ENCODE data around the gene XAGE3.
A peak's percentile ranks its signal among the peaks of the same experiment; 100 is the strongest.
"Not testable (repeated sequence)": the region's sequence is repeated elsewhere in the genome, so short reads cannot be mapped to it uniquely, and the experiment has no call there.

The XAGE3 gene

GRCh38 chrX:52874661-52875060, 6.8 kb upstream of the XAGE3 start:
- H3K27me3 Mint-ChIP-seq = peaks cover 8% of the 10 kb centered on the region
- H3K4me3 Mint-ChIP-seq = no peak overlapping the region
- H3K36me3 Mint-ChIP-seq = no peaks in the 10 kb centered on the region
- no peak overlapping the region for H3K27ac Mint-ChIP-seq
- no peaks in the 10 kb centered on the region for H3K4me1 Mint-ChIP-seq
- ATAC-seq (ENCODE audit: low read depth) (no peak), DNase-seq (ENCODE audit: low spot score in 2 of 2) (no peak)
- no peaks in the 10 kb centered on the region for H3K9me3 Mint-ChIP-seq

- H3K36me3 Mint-ChIP-seq; DNase-seq (ENCODE audit: low spot score in 2 of 2); H3K27ac Mint-ChIP-seq; H3K27me3 Mint-ChIP-seq; ATAC-seq (ENCODE audit: low read depth); H3K4me3 Mint-ChIP-seq; H3K4me1 Mint-ChIP-seq; H3K9me3 Mint-ChIP-seq: not testable (repeated sequence)
Observed at GRCh38 chrX:52873825-52874224, 5.9 kb upstream of the XAGE3 start.

- H3K9me3 Mint-ChIP-seq = no peaks in the 10 kb centered on the region
- no peak overlapping the region for H3K4me3 Mint-ChIP-seq
- H3K4me1 Mint-ChIP-seq = no peaks in the 10 kb centered on the region
- ATAC-seq (ENCODE audit: low read depth) (no peak), DNase-seq (ENCODE audit: low spot score in 2 of 2) (no peak)
- no peaks in the 10 kb centered on the region for H3K36me3 Mint-ChIP-seq
- H3K27me3 Mint-ChIP-seq = peaks cover 5% of the 10 kb centered on the region
- no peak overlapping the region for H3K27ac Mint-ChIP-seq
Observed at GRCh38 chrX:52870046-52870445, 2.2 kb upstream of the XAGE3 start.

DNA sequence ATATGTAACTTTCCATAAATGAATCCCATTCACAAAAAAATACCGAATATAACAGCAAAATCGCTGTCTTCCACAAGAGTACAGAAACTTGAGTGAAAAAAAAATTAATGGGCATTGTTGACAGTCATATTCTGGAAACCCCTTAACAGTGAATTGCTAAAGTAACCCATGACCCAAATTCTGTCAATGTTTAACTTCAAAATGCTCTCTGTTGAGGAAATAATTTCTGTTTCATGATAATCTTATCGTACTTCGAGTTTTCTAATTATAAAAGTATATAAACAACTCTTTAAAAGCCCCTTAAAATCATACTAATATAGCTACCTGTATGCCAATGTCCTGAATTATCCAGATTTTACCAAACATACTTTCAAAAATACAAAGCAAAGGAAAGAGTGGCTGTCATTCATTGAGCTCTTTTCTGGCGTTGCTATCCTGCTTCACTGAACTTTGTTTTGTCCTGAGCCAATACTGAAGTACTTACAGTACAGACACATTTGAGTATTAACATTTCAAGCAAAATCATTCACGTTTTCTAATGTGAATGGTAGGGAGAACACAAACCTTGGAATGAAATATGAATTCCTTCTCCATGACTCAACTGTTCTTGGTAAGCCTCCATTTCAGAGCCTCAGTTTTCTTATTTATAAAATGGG, 2.4 kb downstream of the XAGE3 start:
- Mint-ChIP-seq H3K9me3 (no peaks in the 10 kb centered on the region), H3K4me1 (no peaks in the 10 kb centered on the region), H3K27ac (no peak overlapping the region), H3K27me3 (peaks cover 3% of the 10 kb centered on the region), H3K4me3 (no peak overlapping the region), H3K36me3 (no peaks in the 10 kb centered on the region)
- no peak for DNase-seq (ENCODE audit: low spot score in 2 of 2)
- ATAC-seq (ENCODE audit: low read depth) = no peak

GRCh38 chrX:52856991-52857525, 10.8 kb downstream of the XAGE3 start:
- not testable (repeated sequence) for H3K36me3 Mint-ChIP-seq; H3K27ac Mint-ChIP-seq; H3K4me3 Mint-ChIP-seq; H3K27me3 Mint-ChIP-seq; H3K4me1 Mint-ChIP-seq; DNase-seq (ENCODE audit: low spot score in 2 of 2); ATAC-seq (ENCODE audit: low read depth); H3K9me3 Mint-ChIP-seq

- DNase-seq (ENCODE audit: low spot score in 2 of 2) (no peak), ATAC-seq (ENCODE audit: low read depth) (no peak)
- peaks cover 9% of the 10 kb centered on the region for H3K27me3 Mint-ChIP-seq
- H3K4me3 Mint-ChIP-seq = no peak overlapping the region
- H3K27ac Mint-ChIP-seq = no peak overlapping the region
- H3K9me3 Mint-ChIP-seq = no peaks in the 10 kb centered on the region
- H3K36me3 Mint-ChIP-seq = no peaks in the 10 kb centered on the region
- H3K4me1 Mint-ChIP-seq = peaks cover 7% of the 10 kb centered on the region
Observed at GRCh38 chrX:52852110-52852860, 15.6 kb downstream of the XAGE3 start.

GRCh38 chrX:52843619-52844018, 24.3 kb downstream of the XAGE3 start:
- not testable (repeated sequence) for DNase-seq (ENCODE audit: low spot score in 2 of 2); H3K4me3 Mint-ChIP-seq; H3K4me1 Mint-ChIP-seq; H3K36me3 Mint-ChIP-seq; H3K27me3 Mint-ChIP-seq; H3K9me3 Mint-ChIP-seq; H3K27ac Mint-ChIP-seq; ATAC-seq (ENCODE audit: low read depth)

DNA sequence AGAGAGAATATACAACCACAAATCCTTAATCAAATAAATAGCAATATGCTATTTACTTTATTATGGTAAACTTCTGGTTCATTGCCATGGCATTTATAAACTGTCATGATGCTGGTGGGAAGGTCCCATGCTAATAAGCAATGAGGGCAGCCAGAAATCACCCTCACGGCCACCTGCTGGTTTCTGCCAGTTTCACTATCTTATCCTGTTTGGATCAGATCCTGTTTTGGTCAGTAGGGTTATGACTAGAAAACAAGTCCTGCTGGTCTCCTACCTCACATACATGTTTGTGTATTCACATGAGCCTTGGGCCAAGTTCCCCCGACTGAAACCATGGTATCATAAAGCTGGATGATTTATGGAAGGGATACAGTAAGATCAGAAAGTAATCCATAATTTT, 28.7 kb downstream of the XAGE3 start:
- Mint-ChIP-seq H3K27me3 (peaks cover 4% of the 10 kb centered on the region), H3K27ac (no peak overlapping the region), H3K36me3 (no peaks in the 10 kb centered on the region), H3K4me3 (no peak overlapping the region), H3K9me3 (no peaks in the 10 kb centered on the region), H3K4me1 (no peaks in the 10 kb centered on the region)
- DNase-seq (ENCODE audit: low spot score in 2 of 2) = no peak
- ATAC-seq (ENCODE audit: low read depth) = peak; percentile 21

- no peak overlapping the region for H3K4me3 Mint-ChIP-seq
- peaks cover 3% of the 10 kb centered on the region for H3K27me3 Mint-ChIP-seq
- H3K9me3 Mint-ChIP-seq = no peaks in the 10 kb centered on the region
- no peak for DNase-seq (ENCODE audit: low spot score in 2 of 2)
- no peak overlapping the region for H3K27ac Mint-ChIP-seq
- H3K36me3 Mint-ChIP-seq = no peaks in the 10 kb centered on the region
- no peaks in the 10 kb centered on the region for H3K4me1 Mint-ChIP-seq
- ATAC-seq (ENCODE audit: low read depth) = no peak
Observed at GRCh38 chrX:52830551-52830950, 37.3 kb downstream of the XAGE3 start.

- Mint-ChIP-seq H3K9me3 (no peaks in the 10 kb centered on the region), H3K27ac (no peak overlapping the region), H3K4me3 (no peak overlapping the region), H3K27me3 (no peaks in the 10 kb centered on the region), H3K4me1 (no peaks in the 10 kb centered on the region), H3K36me3 (no peaks in the 10 kb centered on the region)
- ATAC-seq (ENCODE audit: low read depth) (no peak), DNase-seq (ENCODE audit: low spot score in 2 of 2) (no peak)
Observed at GRCh38 chrX:52824608-52825007, 43.3 kb downstream of the XAGE3 start.

GRCh38 chrX:52821079-52821760, 46.7 kb downstream of the XAGE3 start:
- H3K27ac Mint-ChIP-seq = no peak overlapping the region
- ATAC-seq (ENCODE audit: low read depth) (no peak), DNase-seq (ENCODE audit: low spot score in 2 of 2) (no peak)
- H3K9me3 Mint-ChIP-seq = no peaks in the 10 kb centered on the region
- no peaks in the 10 kb centered on the region for H3K36me3 Mint-ChIP-seq
- no peaks in the 10 kb centered on the region for H3K27me3 Mint-ChIP-seq
- H3K4me1 Mint-ChIP-seq = no peaks in the 10 kb centered on the region
- H3K4me3 Mint-ChIP-seq = no peak overlapping the region

GRCh38 chrX:52819788-52820187, 48.1 kb downstream of the XAGE3 start:
- Mint-ChIP-seq H3K9me3 (no peaks in the 10 kb centered on the region), H3K4me3 (no peak overlapping the region), H3K27me3 (no peaks in the 10 kb centered on the region), H3K4me1 (no peaks in the 10 kb centered on the region), H3K36me3 (no peaks in the 10 kb centered on the region), H3K27ac (no peak overlapping the region)
- DNase-seq (ENCODE audit: low spot score in 2 of 2) (no peak), ATAC-seq (ENCODE audit: low read depth) (no peak)

Measured in memory B cell (primary cell).